ENCODE results near the gene HDDC3. TPM values are rescaled to one million over a fixed set of nuclear protein-coding genes. Genes with fewer than 3 reads are reported as not detected.

HDDC3 gene, protein sequence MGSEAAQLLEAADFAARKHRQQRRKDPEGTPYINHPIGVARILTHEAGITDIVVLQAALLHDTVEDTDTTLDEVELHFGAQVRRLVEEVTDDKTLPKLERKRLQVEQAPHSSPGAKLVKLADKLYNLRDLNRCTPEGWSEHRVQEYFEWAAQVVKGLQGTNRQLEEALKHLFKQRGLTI
- 8.2 and 15.3 TPM in 2 replicates for total RNA-seq (ENCODE audit: low replicate concordance)

GRCh38 chr15:90931828-90932659 is at the start of gene HDDC3:
Gene HDDC3 (minus strand): TSS chr15:90932549. CDS start chr15:90932540, 9 bp downstream.

GRCh38 chr15:90954712-90955623 is 22.6 kb upstream of the HDDC3 start, which contains the start of gene RCCD1:
Gene RCCD1 (plus strand): TSS chr15:90954884. CDS start chr15:90956735, 1,851 bp downstream.

DNA sequence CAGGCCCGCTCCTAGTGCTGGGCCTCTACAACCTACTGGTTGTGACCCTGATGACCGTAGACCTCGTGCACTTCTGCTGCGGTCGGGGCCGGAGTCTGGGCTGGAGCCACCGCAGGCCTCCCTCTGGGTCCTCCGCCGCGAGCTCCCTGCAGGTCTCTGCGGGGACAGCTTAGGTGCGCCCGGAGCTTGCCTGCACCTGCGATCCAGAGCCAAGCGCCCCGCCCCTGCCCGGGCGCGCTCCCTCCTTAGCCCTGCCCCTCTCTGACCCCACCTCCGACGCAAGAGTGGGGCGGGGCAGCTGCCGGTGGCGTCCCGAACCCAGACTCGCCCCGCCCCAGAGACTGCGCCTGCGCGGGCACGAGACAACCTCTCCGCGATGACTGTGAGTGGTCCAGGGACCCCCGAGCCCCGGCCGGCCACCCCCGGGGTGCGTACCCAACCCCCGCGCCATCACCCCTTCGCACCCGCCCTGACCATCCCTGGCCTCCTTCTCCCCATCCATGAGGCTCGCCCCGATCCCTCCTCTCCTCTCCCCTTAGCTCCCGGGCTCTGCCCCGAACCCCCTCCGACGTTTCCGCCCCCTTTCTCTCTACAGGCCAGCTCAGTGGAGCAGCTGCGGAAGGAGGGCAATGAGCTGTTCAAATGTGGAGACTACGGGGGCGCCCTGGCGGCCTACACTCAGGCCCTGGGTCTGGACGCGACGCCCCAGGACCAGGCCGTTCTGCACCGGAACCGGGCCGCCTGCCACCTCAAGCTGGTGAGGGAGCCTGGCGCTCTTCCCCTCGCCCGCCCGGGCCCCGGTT is 2.8 kb upstream of the HDDC3 start, which contains the start of gene UNC45A:
UNC45A (plus strand) TSS at position 337 of the 803 bp plus-strand sequence; CDS start at position 377, 40 bp downstream.

DNA sequence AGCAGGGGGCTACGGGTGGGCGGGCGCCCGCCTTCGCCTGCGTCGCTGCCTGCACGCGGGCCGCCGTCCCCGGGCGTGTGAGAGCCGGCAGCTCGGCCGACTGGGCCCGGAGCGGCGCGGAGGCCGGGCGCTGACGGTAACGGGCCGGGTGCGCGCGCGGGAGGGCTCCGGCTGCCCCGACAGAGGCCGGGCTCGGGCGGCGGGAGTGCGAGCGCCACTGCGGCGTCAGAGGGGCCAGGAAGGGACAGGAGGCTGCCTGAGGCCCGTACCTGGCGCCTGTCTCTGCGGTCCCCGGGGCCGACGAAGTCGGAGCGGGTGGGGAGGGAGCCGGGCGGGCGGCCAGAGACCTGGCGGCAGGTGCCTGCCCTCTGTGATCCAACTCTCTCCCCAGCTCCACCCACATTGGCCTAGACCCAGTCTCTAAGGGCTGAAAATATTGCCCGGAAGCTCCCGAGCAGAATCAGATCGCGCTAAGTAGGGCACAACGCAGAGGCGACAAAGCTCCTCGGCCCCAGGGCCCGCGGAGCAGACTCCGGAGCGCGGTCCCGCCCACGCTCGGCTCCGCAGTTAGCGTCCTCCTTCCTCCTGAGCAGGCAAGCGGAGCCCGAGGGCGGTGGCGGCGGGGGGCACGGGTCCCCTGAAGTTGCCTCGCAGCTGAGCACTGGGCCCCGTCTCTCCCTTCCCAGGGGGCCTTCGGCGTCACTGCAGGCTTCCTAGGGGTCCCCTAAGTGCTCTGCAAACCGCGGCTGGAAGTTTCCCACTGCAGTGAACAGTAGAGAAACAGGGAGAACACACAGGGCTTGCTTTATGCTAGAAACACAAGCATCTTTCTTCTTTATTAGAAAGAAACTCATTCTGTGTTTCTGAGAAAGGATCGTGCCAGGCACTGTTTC is 29.3 kb downstream of the HDDC3 start, which contains the start of gene MAN2A2:
MAN2A2 (plus strand) TSS at position 463 of the 893 bp plus-strand sequence. CDS start 906 bp downstream, outside the sequence.

GRCh38 chr15:90883976-90884718 is 48.2 kb downstream of the HDDC3 start, which contains the start of gene FES:
Gene FES (plus strand): TSS chr15:90884504. CDS start chr15:90885046, 542 bp downstream.

Other genes starting within 250 kb of the HDDC3 start
- 0.59 and 3.0 TPM in 2 replicates for gene BLM, start 215.2 kb downstream of the HDDC3 start, total RNA-seq (ENCODE audit: low replicate concordance)
- 31.1 and 176 TPM in 2 replicates for gene FURIN, start 64.0 kb downstream of the HDDC3 start, total RNA-seq (ENCODE audit: low replicate concordance)
- gene FES, start 48.0 kb downstream of the HDDC3 start, total RNA-seq (ENCODE audit: low replicate concordance) = 26.2 and 43.3 TPM in 2 replicates
- 17.4 and 33.0 TPM in 2 replicates for gene MAN2A2, start 29.2 kb downstream of the HDDC3 start, total RNA-seq (ENCODE audit: low replicate concordance)
- gene UNC45A, start 2.7 kb upstream of the HDDC3 start, total RNA-seq (ENCODE audit: low replicate concordance) = 96.9 and 159 TPM in 2 replicates
- 6.5 and 7.4 TPM in 2 replicates for gene RCCD1, start 22.3 kb upstream of the HDDC3 start, total RNA-seq (ENCODE audit: low replicate concordance)
- 6.2 and 52.8 TPM in 2 replicates for gene PRC1, start 62.0 kb upstream of the HDDC3 start, total RNA-seq (ENCODE audit: low replicate concordance)
- gene VPS33B, start 90.0 kb upstream of the HDDC3 start, total RNA-seq (ENCODE audit: low replicate concordance) = 6.3 and 11.7 TPM in 2 replicates
- 0.12 TPM in 1 of 2 replicates, not detected in the other for gene SV2B, start 167.7 kb upstream of the HDDC3 start, total RNA-seq (ENCODE audit: low replicate concordance)